HG02840 (cell line): ENCODE data around the gene CTLA4.
A peak's percentile ranks its signal among the peaks of the same experiment; 100 is the strongest.
"Not testable (repeated sequence)": the region's sequence is repeated elsewhere in the genome, so short reads cannot be mapped to it uniquely, and the experiment has no call there.

Experiments used
- ATAC-seq: cut with Tn5 transposase; IDR thresholded peaks from one replicate; pipeline ENCODE4 v1.9.1; 2021; ENCODE audit warnings: mild to moderate bottlenecking, moderate library complexity, moderate number of reproducible peaks; ENCODE audit not compliant: unreplicated experiment, low FRiP score

Gene CTLA4

GRCh38 chr2:203855274-203855673 is 12.3 kb upstream of the CTLA4 start:
- ATAC-seq = no peak

DNA sequence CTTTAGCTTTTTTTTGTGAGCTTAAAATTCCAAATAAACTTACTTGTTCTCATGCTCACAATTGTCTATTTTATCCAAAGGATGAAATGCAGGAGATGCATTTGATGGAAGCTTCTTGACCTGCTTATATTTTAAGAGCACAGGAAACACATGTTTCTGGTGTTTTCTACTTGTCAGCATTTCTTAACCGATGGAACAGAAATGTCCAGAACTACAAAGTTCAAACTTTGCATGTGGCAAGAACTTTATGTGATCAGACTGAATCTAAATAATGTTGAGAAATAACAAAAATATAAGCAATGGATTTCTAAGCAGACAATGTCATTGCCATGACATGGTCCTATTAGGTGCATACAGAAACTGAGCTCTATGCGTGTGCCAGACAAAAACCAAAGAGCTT is 9.9 kb upstream of the CTLA4 start:
- ATAC-seq = no peak

- ATAC-seq = no peak
Observed at GRCh38 chr2:203858176-203858575, 9.4 kb upstream of the CTLA4 start.

- no peak for ATAC-seq
Observed at GRCh38 chr2:203859030-203859789, 8.4 kb upstream of the CTLA4 start.

DNA sequence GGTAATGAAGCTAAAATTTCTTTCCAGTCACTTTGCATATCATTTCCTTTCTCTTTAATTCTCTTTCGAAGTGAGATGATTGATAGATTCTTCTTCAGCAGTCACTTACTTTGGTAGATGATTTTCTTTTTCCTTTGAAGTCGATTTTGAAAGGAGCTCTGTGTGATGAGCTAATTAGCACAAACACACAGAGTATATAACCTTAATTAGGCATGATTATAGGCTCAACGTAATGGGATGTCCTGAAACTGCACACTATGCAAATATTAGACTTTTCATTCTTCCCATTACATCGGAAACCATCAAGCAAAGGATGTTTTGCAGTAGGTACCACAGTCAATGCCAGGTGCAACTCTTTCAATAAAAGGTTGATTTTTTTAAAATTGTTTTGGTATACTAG is 6.4 kb upstream of the CTLA4 start:
- no peak for ATAC-seq

- ATAC-seq = no peak
Observed at GRCh38 chr2:203861607-203862006, 6.0 kb upstream of the CTLA4 start.

GRCh38 chr2:203869223-203870042 is 1.9 kb downstream of the CTLA4 start:
- ATAC-seq = no peak

DNA sequence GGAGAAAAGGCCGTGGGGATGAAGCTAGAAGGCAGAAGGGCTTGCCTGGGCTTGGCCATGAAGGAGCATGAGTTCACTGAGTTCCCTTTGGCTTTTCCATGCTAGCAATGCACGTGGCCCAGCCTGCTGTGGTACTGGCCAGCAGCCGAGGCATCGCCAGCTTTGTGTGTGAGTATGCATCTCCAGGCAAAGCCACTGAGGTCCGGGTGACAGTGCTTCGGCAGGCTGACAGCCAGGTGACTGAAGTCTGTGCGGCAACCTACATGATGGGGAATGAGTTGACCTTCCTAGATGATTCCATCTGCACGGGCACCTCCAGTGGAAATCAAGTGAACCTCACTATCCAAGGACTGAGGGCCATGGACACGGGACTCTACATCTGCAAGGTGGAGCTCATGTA is 2.9 kb downstream of the CTLA4 start:
- ATAC-seq = no peak

- ATAC-seq = no peak
Observed at GRCh38 chr2:203870941-203871340, 3.4 kb downstream of the CTLA4 start.

- peak; percentile 85 for ATAC-seq
Observed at GRCh38 chr2:203871371-203871983, 3.9 kb downstream of the CTLA4 start.

GRCh38 chr2:203873461-203873860 is 5.9 kb downstream of the CTLA4 start:
- ATAC-seq = no peak

DNA sequence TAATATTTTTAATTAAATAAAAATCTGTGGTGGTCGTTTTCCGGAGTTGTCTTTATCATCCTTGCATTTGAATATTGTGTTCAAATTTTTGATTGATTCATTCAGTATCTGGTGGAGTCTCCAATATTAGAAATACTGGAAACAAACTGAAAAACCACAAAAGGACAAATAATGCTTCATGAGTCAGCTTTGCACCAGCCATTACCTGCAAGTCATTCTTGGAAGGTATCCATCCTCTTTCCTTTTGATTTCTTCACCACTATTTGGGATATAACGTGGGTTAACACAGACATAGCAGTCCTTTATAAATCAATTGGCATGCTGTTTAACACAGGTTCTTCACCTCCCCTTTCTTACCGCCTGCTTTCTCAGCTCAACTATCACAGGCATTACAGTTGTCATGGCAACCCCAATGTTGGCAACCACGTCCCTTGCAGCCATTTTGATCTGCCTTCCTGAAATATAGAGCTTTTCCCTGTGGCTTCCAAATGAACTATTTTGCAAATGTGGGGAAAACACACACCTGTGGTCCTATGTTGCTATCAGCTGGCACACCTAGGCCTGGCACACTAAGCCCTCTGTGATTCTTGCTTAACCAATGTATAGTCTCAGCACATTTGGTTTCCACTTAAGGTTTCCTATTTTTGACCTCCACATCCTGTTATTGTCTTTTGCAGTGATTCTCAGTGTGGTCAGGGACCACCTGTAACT is 6.5 kb downstream of the CTLA4 start:
- no peak for ATAC-seq

DNA sequence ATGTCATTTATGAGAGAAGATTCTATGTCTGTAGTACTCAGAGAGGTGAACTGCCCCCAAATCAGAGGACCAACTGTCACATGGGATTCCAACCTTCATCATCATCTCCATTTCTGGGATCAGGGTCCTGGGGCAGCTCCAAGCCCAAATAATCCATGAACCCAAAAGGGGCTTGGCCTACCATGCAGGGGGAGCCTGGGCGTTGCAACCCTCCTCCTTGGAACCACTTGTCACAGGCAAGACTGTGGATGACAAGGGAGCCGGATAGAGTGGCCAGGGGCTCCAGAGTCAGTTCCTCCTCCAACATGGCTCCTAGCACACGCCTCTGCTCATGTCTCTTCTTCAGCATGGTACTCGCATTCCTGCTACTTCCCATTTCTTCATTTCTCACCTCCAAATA is 7.9 kb downstream of the CTLA4 start:
- no peak for ATAC-seq

DNA sequence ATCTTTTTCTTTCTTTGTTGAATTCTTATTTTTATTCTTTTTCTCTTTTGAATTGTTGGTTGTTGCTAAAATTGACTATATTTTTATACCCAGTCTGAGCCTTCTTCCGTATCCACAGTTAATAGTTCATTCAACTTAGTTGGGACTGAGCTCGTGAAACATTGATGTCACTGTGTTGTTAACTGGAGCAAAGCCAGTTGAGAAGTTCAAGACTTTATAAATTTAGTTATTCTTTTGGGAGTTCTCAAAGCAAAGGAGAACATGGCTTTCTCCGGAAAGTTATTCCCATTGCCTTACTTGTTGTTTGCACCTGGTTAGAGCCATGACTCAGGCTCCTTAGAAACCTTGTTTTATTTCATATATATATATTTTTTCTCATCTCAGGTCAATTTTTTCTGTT is 8.8 kb downstream of the CTLA4 start:
- ATAC-seq = no peak

- no peak for ATAC-seq
Observed at GRCh38 chr2:203878063-203878462, 10.5 kb downstream of the CTLA4 start.

GRCh38 chr2:203880557-203881125 is 13.1 kb downstream of the CTLA4 start:
- ATAC-seq = no peak

- ATAC-seq = not testable (repeated sequence)
Observed at GRCh38 chr2:203881185-203881584, 13.6 kb downstream of the CTLA4 start.

- ATAC-seq = no peak
Observed at GRCh38 chr2:203882551-203882950, 15.0 kb downstream of the CTLA4 start.

- ATAC-seq = no peak
Observed at GRCh38 chr2:203886661-203887151, 19.1 kb downstream of the CTLA4 start.

DNA sequence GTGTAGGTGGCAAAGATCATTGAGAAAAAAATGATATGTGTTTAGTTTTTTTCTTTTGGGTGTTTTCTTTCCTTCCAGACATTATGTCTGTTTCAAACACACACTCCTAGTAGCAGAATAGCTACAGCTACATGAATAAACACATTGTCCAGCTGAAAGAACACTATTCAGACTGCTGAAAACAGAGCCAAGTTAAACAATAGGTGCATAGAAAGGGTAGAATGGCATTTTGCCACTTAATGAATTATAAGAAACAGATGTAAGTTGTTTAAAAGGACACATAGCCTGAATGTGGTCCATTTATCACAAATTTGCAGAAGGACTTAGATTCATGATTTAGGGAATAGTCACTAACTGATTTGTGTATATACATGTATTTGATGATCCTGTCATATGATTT is 20.1 kb downstream of the CTLA4 start:
- no peak for ATAC-seq
